IPS-15b (cell line): ENCODE data around the gene SLC16A5.

Source experiments
- H3K27me3 ChIP-seq: one replicate; pipeline ENCODE4 v1.6.1; 2013; ENCODE audit warnings: low read length; ENCODE audit not compliant: control insufficient read depth, insufficient read depth
- H3K36me3 ChIP-seq: one replicate; pipeline ENCODE4 v1.6.1; 2013; ENCODE audit warnings: low read length; ENCODE audit not compliant: control insufficient read depth, insufficient read depth
- H3K4me1 ChIP-seq: one replicate; pipeline ENCODE4 v1.6.1; 2013; ENCODE audit warnings: mild to moderate bottlenecking, low read length; ENCODE audit not compliant: control insufficient read depth, insufficient read depth
- H3K4me3 ChIP-seq: one replicate; pipeline ENCODE4 v1.5.1; 2013; ENCODE audit warnings: low read depth, low read length
- H3K9ac ChIP-seq: one replicate; pipeline ENCODE4 v1.6.1; 2013; ENCODE audit warnings: low read depth, mild to moderate bottlenecking, low read length
- H3K9me3 ChIP-seq: one replicate; pipeline ENCODE4 v1.6.1; 2013; ENCODE audit warnings: mild to moderate bottlenecking, low read length; ENCODE audit not compliant: control insufficient read depth, insufficient read depth

Gene SLC16A5

GRCh38 chr17:75093548-75094158 lies 5.9 kb downstream of the SLC16A5 start:
- Histone ChIP-seq H3K4me1 (peaks cover 13% of the 10 kb centered on the region), H3K4me3 (no peak overlapping the region), H3K9ac (no peak overlapping the region), H3K27me3 (no peaks in the 10 kb centered on the region), H3K9me3 (no peaks in the 10 kb centered on the region), H3K36me3 (peaks cover under 1% of the 10 kb centered on the region)

- no peak overlapping the region for H3K9ac ChIP-seq
- H3K27me3 ChIP-seq, result no peaks in the 10 kb centered on the region
- H3K4me3 ChIP-seq, result no peak overlapping the region
- H3K36me3 ChIP-seq, result peaks cover 8% of the 10 kb centered on the region
- peaks cover 7% of the 10 kb centered on the region for H3K4me1 ChIP-seq
- no peaks in the 10 kb centered on the region for H3K9me3 ChIP-seq
Measured at GRCh38 chr17:75094871-75095399, 7.2 kb downstream of the SLC16A5 start.

DNA sequence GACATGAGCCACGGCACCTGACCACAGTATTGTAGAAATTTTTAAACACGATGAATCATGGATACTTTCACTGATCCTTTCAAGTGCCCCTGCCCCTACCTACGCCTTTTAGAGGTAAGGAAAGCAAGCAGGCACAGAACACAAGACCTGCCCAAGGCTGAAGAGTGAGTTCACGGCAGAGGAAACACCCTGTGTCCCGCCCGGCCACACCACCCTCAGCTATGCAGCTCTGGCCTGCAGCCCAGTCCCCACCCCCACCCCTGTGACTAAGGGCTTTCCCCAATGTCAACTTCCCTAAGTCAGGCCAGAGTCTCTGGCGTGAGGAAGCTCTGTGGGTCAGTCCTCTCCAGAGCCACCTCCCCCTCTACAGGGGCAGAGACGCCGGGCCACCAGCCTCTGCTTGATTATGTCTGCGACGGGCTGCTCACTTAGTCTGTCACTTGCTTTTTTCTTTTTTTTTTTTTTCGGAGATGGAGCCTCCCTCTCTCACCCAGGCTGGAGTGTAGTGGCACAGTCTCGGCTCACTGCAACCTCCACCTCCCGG lies 8.4 kb downstream of the SLC16A5 start:
- Histone ChIP-seq H3K9me3 (no peaks in the 10 kb centered on the region), H3K4me3 (no peak overlapping the region), H3K9ac (no peak overlapping the region), H3K27me3 (no peaks in the 10 kb centered on the region), H3K4me1 (peaks cover 4% of the 10 kb centered on the region), H3K36me3 (peaks cover 14% of the 10 kb centered on the region)

- Histone ChIP-seq H3K27me3 (no peaks in the 10 kb centered on the region), H3K9ac (no peak overlapping the region), H3K36me3 (peaks cover 18% of the 10 kb centered on the region), H3K9me3 (no peaks in the 10 kb centered on the region), H3K4me3 (no peak overlapping the region), H3K4me1 (peaks cover 3% of the 10 kb centered on the region)
Measured at GRCh38 chr17:75097865-75098264, 10.1 kb downstream of the SLC16A5 start.

GRCh38 chr17:75098861-75099260 lies 11.1 kb downstream of the SLC16A5 start:
- H3K4me1 ChIP-seq, result peaks cover 3% of the 10 kb centered on the region
- H3K27me3 ChIP-seq, result no peaks in the 10 kb centered on the region
- no peak overlapping the region for H3K9ac ChIP-seq
- H3K9me3 ChIP-seq, result no peaks in the 10 kb centered on the region
- H3K4me3 ChIP-seq, result no peak overlapping the region
- peaks cover 18% of the 10 kb centered on the region for H3K36me3 ChIP-seq

DNA sequence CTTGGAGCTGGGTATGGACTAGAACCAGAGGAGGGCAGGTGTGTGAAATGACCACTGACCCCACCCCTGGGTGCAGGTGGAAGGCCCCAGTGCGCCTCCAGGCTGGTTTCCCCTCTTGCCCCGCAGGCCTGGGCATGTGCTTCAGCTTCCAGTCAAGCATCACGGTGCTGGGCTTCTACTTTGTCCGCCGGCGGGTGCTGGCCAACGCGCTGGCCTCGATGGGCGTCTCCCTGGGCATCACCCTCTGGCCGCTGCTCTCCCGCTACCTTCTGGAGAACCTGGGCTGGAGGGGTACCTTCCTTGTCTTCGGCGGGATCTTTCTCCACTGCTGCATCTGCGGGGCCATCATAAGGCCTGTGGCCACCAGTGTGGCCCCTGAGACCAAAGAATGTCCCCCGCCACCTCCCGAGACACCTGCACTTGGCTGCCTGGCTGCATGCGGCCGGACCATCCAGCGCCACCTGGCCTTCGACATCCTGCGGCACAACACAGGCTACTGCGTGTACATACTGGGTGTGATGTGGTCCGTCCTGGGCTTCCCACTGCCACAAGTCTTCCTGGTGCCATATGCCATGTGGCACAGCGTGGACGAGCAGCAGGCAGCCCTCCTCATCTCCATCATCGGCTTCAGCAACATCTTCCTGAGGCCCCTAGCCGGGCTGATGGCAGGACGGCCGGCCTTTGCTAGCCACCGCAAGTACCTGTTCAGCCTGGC lies 12.3 kb downstream of the SLC16A5 start:
- H3K4me1 ChIP-seq, result peaks cover 3% of the 10 kb centered on the region
- peaks cover 25% of the 10 kb centered on the region for H3K36me3 ChIP-seq
- H3K9me3 ChIP-seq, result no peaks in the 10 kb centered on the region
- no peak overlapping the region for H3K4me3 ChIP-seq
- H3K27me3 ChIP-seq, result no peaks in the 10 kb centered on the region
- no peak overlapping the region for H3K9ac ChIP-seq

DNA sequence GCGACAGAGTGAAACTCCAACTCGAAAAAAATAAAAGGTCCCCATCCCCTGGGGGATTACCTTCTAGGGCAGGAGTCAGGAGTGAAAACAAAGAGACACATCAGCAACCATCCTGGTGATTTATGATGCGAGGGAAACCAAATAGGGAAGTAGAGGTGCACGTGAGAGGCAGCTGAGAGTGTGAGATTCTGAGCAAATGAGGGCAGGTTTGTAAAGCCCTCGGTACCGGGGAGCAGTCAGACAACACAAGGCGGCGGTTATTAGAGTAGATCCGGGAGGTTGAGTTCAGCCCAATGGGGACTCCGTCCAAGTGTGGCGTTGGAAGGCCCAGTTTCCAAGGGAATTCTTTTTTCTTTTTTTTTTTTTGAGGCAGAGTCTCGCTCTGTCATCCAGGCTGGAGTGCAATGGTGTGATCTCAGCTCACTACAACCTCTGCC lies 14.6 kb downstream of the SLC16A5 start:
- Histone ChIP-seq H3K4me3 (no peak overlapping the region), H3K4me1 (peaks cover 3% of the 10 kb centered on the region), H3K36me3 (peaks cover 25% of the 10 kb centered on the region), H3K9me3 (no peaks in the 10 kb centered on the region), H3K9ac (no peak overlapping the region), H3K27me3 (no peaks in the 10 kb centered on the region)

- Histone ChIP-seq H3K4me1 (peaks cover 3% of the 10 kb centered on the region), H3K4me3 (no peak overlapping the region), H3K9ac (no peak overlapping the region), H3K36me3 (peaks cover 22% of the 10 kb centered on the region), H3K9me3 (no peaks in the 10 kb centered on the region), H3K27me3 (no peaks in the 10 kb centered on the region)
Measured at GRCh38 chr17:75103601-75104554, 16.1 kb downstream of the SLC16A5 start.

DNA sequence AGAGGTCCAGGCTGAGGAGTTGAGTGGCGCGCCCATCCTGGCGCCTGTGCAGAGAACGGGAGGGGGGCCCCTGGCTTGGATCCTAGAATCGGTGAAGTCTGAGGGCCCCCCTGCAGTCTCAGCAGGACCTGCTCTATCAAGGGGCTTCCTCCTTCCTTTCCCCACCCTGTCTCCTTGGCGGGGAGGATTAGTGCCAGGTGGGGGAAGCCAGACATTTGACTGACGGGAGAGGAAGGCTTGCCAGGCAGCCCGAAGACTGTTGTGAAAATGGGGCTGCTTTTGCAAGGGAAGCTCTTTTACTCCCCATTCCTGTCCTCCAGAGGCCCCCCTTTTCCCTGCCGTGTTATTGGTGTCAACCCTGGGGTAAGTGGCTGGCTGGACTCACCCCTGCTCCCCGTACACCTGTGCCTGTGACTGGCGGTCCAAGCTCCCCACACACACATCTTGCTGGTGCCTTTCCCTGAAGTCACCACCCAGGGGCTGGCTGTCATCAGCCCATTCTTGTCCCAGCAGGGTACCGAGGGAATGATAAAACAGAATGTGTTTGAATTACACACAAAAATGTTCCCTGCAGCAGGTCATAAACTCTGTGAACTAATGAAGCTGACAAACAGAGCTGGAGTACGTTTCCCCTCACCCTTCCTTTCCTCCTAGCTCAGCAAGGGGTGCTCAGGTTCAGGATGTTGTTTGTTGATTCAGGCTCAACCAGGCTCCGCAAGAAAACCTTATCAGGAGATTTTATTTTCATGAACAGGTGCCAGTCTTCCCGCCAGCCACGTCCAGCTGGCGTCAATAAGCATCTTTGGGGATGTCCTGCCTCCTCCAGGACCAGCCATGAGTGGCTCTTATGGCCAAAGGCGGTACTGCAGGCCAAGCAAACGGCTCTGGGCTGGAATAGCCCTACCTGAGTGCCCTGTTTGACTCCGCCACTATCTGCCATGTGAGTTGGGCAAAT lies 17.6 kb downstream of the SLC16A5 start:
- Histone ChIP-seq H3K36me3 (peaks cover 12% of the 10 kb centered on the region), H3K9me3 (no peaks in the 10 kb centered on the region), H3K4me1 (peaks cover 3% of the 10 kb centered on the region), H3K4me3 (no peak overlapping the region), H3K27me3 (no peaks in the 10 kb centered on the region), H3K9ac (no peak overlapping the region)

- Histone ChIP-seq H3K4me3 (no peak overlapping the region), H3K27me3 (no peaks in the 10 kb centered on the region), H3K9me3 (no peaks in the 10 kb centered on the region), H3K4me1 (no peaks in the 10 kb centered on the region), H3K36me3 (peaks cover 7% of the 10 kb centered on the region), H3K9ac (no peak overlapping the region)
Measured at GRCh38 chr17:75108193-75108592, 20.4 kb downstream of the SLC16A5 start.
